Osteoblast (primary cell): ENCODE results near the gene CMSS1. TPM values are rescaled to one million over a fixed set of nuclear protein-coding genes. Genes with fewer than 3 reads are reported as not detected.

Experiments
- DNase-seq: peaks from one replicate; pipeline ENCODE4 v3.0.0; 2011; ENCODE audit warnings: low spot score, mixed read lengths; ENCODE audit not compliant: insufficient read length; ENCODE audit errors: missing footprints
- H2AFZ ChIP-seq: 2 replicates; pipeline ENCODE4 v1.6.0; 2011; ENCODE audit warnings: mild to moderate bottlenecking, low read length
- H3K27ac ChIP-seq: 2 replicates; pipeline ENCODE4 v1.5.1; 2011; ENCODE audit warnings: mild to moderate bottlenecking, low read depth, low read length, moderate library complexity
- H3K27me3 ChIP-seq: 2 replicates; pipeline ENCODE4 v1.6.0; 2012; ENCODE audit warnings: mild to moderate bottlenecking, control low read depth, inconsistent platforms, low read length, moderate library complexity; ENCODE audit not compliant: insufficient read depth
- H3K36me3 ChIP-seq: 2 replicates; pipeline ENCODE4 v1.5.1; 2011; ENCODE audit warnings: mild to moderate bottlenecking, low read length, control low read depth, moderate library complexity; ENCODE audit not compliant: insufficient read depth
- H3K4me1 ChIP-seq: 2 replicates; pipeline ENCODE4 v1.5.1; 2011; ENCODE audit warnings: mild to moderate bottlenecking, low read length, control low read depth, moderate library complexity; ENCODE audit not compliant: insufficient read depth
- H3K4me2 ChIP-seq: 2 replicates; pipeline ENCODE4 v1.6.0; 2011; ENCODE audit warnings: mild to moderate bottlenecking, low read length; ENCODE audit not compliant: insufficient read depth
- H3K4me3 ChIP-seq: fragments of 200-600 bp; sonication (generic); 3 replicates; pipeline ENCODE4 v1.5.1; 2012; ENCODE audit warnings: mild to moderate bottlenecking, low read length, inconsistent platforms; ENCODE audit not compliant: insufficient read depth
- H3K79me2 ChIP-seq: 2 replicates; pipeline ENCODE4 v1.6.0; 2012; ENCODE audit warnings: mild to moderate bottlenecking, low read length, control low read depth, inconsistent platforms; ENCODE audit not compliant: insufficient read depth
- H3K9me3 ChIP-seq: 2 replicates; pipeline ENCODE4 v1.5.1; 2011; ENCODE audit warnings: low read depth, low read length, control low read depth
- H4K20me1 ChIP-seq: 2 replicates; pipeline ENCODE4 v1.6.0; 2012; ENCODE audit warnings: mild to moderate bottlenecking, low read length, control low read depth; ENCODE audit not compliant: insufficient read depth
- total RNA-seq: library from RNA; depleted of rRNA; stranded (reverse); fragments of >200 nt; gene quantifications from 2 replicates; pipeline ENCODE4 v1.2.3, GENCODE V29; 2012
- TF ChIP-seq, protein P1 (sequence below): IDR thresholded peaks from 2 replicates; pipeline ENCODE4 v1.5.1; 2011; ENCODE audit warnings: mild to moderate bottlenecking, low read depth, low read length, moderate library complexity; ENCODE audit errors: extremely low read depth

Gene CMSS1
- total RNA-seq, 1 donor = 15.9 TPM

DNA sequence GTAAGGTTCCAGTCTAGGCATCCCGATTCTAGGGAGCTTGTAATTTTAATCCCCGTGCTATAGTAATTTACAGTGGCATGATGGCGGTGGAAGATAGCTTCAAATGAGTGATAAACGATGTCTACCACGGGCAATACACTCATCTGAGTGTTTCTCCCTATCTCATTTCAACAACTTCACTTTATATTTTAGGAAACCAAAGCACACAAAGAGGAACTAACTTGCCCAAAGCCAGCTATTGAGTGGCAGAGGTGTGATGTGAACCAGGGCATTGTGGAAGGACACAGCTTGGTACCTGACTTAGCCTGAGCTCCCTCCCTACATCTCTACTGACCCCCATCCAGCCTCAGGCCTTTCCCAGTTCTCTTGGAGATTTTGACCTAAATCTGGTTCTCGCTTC, 313.6 kb downstream of the CMSS1 start:
- TF ChIP-seq, protein P1, sequence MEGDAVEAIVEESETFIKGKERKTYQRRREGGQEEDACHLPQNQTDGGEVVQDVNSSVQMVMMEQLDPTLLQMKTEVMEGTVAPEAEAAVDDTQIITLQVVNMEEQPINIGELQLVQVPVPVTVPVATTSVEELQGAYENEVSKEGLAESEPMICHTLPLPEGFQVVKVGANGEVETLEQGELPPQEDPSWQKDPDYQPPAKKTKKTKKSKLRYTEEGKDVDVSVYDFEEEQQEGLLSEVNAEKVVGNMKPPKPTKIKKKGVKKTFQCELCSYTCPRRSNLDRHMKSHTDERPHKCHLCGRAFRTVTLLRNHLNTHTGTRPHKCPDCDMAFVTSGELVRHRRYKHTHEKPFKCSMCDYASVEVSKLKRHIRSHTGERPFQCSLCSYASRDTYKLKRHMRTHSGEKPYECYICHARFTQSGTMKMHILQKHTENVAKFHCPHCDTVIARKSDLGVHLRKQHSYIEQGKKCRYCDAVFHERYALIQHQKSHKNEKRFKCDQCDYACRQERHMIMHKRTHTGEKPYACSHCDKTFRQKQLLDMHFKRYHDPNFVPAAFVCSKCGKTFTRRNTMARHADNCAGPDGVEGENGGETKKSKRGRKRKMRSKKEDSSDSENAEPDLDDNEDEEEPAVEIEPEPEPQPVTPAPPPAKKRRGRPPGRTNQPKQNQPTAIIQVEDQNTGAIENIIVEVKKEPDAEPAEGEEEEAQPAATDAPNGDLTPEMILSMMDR = no peak
- Histone ChIP-seq H3K4me3 (no peak overlapping the region), H3K27me3 (no peaks in the 10 kb centered on the region), H3K4me2 (no peak overlapping the region), H4K20me1 (no peaks in the 10 kb centered on the region), H3K27ac (no peak overlapping the region), H2AFZ (no peak overlapping the region), H3K9me3 (no peaks in the 10 kb centered on the region), H3K36me3 (no peaks in the 10 kb centered on the region), H3K79me2 (no peaks in the 10 kb centered on the region), H3K4me1 (no peaks in the 10 kb centered on the region)
- no peak for DNase-seq

DNA sequence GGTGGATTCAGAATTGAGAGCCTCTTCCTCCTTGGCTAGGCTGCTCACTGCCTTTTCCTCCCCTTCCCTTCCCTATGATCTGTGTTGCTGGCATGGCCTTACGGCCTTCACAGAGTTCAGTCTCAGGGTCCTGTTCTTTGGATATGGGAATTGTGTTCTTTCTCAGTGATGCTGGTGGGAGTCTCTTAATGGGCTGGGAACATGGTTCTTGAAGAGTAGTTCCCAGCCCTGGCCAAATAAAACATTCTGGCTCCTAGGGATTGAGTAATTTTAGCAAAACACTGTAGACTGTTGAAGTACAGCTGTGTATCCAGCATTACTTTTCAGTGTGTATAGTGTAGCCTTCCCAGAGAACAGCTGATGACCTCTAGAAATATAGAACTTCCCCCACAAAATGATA, 319.3 kb downstream of the CMSS1 start:
- H3K79me2 ChIP-seq = no peaks in the 10 kb centered on the region
- TF ChIP-seq, protein P1 = no peak
- H3K4me2 ChIP-seq = no peak overlapping the region
- no peaks in the 10 kb centered on the region for H3K27me3 ChIP-seq
- no peak overlapping the region for H3K4me3 ChIP-seq
- no peak for DNase-seq
- no peaks in the 10 kb centered on the region for H3K4me1 ChIP-seq
- H4K20me1 ChIP-seq = no peaks in the 10 kb centered on the region
- no peak overlapping the region for H3K27ac ChIP-seq
- no peak overlapping the region for H2AFZ ChIP-seq
- no peaks in the 10 kb centered on the region for H3K9me3 ChIP-seq
- H3K36me3 ChIP-seq = no peaks in the 10 kb centered on the region

DNA sequence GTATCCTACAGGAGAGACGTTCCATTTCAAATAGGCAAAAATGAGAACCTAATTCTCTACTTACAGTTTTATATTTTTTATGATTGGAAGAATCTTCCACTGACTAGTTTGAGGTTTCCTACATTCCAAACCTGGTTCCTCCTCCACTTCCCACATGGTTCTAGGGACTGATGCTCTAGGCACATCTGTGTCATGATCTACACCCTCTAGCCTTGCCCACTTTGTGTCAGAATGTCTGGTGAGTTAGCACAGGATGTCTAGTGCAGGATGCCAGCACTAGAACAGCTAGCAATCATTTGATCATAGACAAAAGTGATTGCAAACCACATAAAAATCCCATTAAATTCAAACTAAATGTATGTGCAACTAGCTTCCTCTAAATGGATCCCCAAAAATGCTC, 323.3 kb downstream of the CMSS1 start:
- Histone ChIP-seq H3K79me2 (no peaks in the 10 kb centered on the region), H3K27ac (no peak overlapping the region)
- no peak for DNase-seq

DNA sequence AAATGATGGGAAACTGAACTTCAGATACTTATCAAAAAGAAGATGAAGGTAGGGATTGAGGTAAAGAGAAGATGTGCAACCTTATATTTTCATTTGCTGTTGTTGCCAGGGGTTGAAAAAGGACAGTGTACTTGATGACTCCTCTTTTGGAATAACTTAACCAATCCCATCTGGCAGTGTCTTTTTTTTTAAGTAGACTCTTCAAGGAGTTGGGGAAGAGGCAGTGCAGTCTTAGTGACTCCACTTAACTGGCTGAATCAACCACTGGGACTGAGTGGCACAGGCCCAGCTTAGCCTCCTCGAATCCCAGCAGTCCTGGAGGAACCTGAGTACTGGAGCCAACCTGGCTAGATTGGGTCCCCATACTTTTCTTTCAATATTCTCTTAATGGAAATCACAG, 323.9 kb downstream of the CMSS1 start:
- H3K4me2 ChIP-seq = no peak overlapping the region
- TF ChIP-seq, protein P1 = no peak
- no peaks in the 10 kb centered on the region for H4K20me1 ChIP-seq
- DNase-seq = no peak
- H3K4me1 ChIP-seq = no peaks in the 10 kb centered on the region
- H3K4me3 ChIP-seq = no peak overlapping the region
- no peaks in the 10 kb centered on the region for H3K27me3 ChIP-seq
- no peak overlapping the region for H3K27ac ChIP-seq
- H2AFZ ChIP-seq = no peak overlapping the region
- H3K9me3 ChIP-seq = no peaks in the 10 kb centered on the region
- no peaks in the 10 kb centered on the region for H3K36me3 ChIP-seq
- no peaks in the 10 kb centered on the region for H3K79me2 ChIP-seq

More for the DNA sequence above, 323.3 kb downstream of the CMSS1 start:
- H3K4me2 ChIP-seq = no peak overlapping the region
- H3K9me3 ChIP-seq = no peaks in the 10 kb centered on the region
- H3K27me3 ChIP-seq = no peaks in the 10 kb centered on the region
- TF ChIP-seq, protein P1 = no peak
- no peaks in the 10 kb centered on the region for H3K4me1 ChIP-seq
- no peak overlapping the region for H3K4me3 ChIP-seq
- no peaks in the 10 kb centered on the region for H3K36me3 ChIP-seq
- no peak overlapping the region for H2AFZ ChIP-seq
- H4K20me1 ChIP-seq = no peaks in the 10 kb centered on the region
